H1 (cell line): ENCODE data around the gene STEAP3. TPM values are rescaled to one million over a fixed set of nuclear protein-coding genes. Genes with fewer than 3 reads are reported as not detected.

ENCODE experiments used
- CTCF ChIA-PET: fragments of 300-600 bp; sonication (Branson Sonifier 250); formaldehyde crosslinking; loops from one replicate; lab custom pipeline; 2021; ENCODE audit not compliant: partially characterized antibody; lab: Charles Lee
- POLR2A ChIA-PET: fragments of 300-600 bp; sonication (Branson Sonifier 250); formaldehyde crosslinking; loops from one replicate; lab custom pipeline; 2021; ENCODE audit warnings: inconsistent platforms; ENCODE audit not compliant: partially characterized antibody; lab: Charles Lee
- DNase-seq, 2 experiments: peaks; one replicate each; pipeline versions ENCODE4 v3.0.0 to v3.0.0-alpha.2; 2010 to 2022; ENCODE audit warnings: low spot score in 2 of 2, low read depth in 1 of 2, mixed read lengths in 1 of 2
- FAIRE-seq: peaks from 2 replicates; lab custom pipeline; 2011; peaks lifted over from hg19 to GRCh38; lab: Jason Lieb, UNC
- H2AFZ ChIP-seq: 2 replicates; pipeline ENCODE4 v1.8.1; 2012; ENCODE audit warnings: low read length, inconsistent platforms
- H2AK5ac ChIP-seq: 2 replicates; pipeline ENCODE4 v1.6.1; 2013; ENCODE audit warnings: low read depth, low read length
- H2BK120ac ChIP-seq: replicated peaks from 2 replicates; pipeline ENCODE3; 2013; ENCODE audit warnings: low read depth, low read length, inconsistent platforms
- H2BK12ac ChIP-seq: 2 replicates; pipeline ENCODE4 v1.6.1; 2013; ENCODE audit warnings: low read depth, low read length
- H2BK15ac ChIP-seq: 2 replicates; pipeline ENCODE4 v1.6.1; 2013; ENCODE audit warnings: low read length
- H2BK20ac ChIP-seq: 2 replicates; pipeline ENCODE4 v1.6.1; 2013; ENCODE audit warnings: low read length
- H2BK5ac ChIP-seq: 2 replicates; pipeline ENCODE4 v1.6.1; 2013; ENCODE audit warnings: low read depth, low read length
- H3K14ac ChIP-seq: 2 replicates; pipeline ENCODE4 v1.6.1; 2013; ENCODE audit warnings: inconsistent platforms; ENCODE audit not compliant: insufficient read length
- H3K18ac ChIP-seq: 2 replicates; pipeline ENCODE4 v1.6.1; 2013; ENCODE audit warnings: low read length; ENCODE audit errors: extremely low read depth
- H3K23ac ChIP-seq: 2 replicates; pipeline ENCODE4 v1.6.1; 2013; ENCODE audit warnings: inconsistent platforms; ENCODE audit not compliant: insufficient read length
- H3K23me2 ChIP-seq: 2 replicates; pipeline ENCODE4 v1.6.1; 2013; ENCODE audit warnings: low read depth, low read length
- H3K27ac ChIP-seq: 2 replicates; pipeline ENCODE4 v1.6.1; 2011; ENCODE audit warnings: low read depth, low read length, inconsistent platforms
- H3K27me3 ChIP-seq, 4 experiments: replicated peaks in 1 of 4; 1 replicate in 1 of 4; 2 replicates in 3 of 4; pipeline versions ENCODE4 v1.6.1 to v1.8.1; 2011 to 2013; ENCODE audit warnings: low read length in 3 of 4, mild to moderate bottlenecking in 3 of 4, inconsistent platforms in 2 of 4, mixed read lengths in 2 of 4, moderate library complexity in 1 of 4; ENCODE audit not compliant: control insufficient read depth in 3 of 4, insufficient read depth in 3 of 4; ENCODE audit errors: extremely low read depth in 1 of 4
- H3K36me3 ChIP-seq, 4 experiments: 2 replicates each; pipeline versions ENCODE4 v1.6.1 to v1.8.1; 2011 to 2013; ENCODE audit warnings: mild to moderate bottlenecking in 4 of 4, low read length in 3 of 4, moderate library complexity in 2 of 4, control low read depth in 1 of 4, inconsistent platforms in 1 of 4; ENCODE audit not compliant: insufficient read depth in 4 of 4, control insufficient read depth in 2 of 4
- H3K4ac ChIP-seq: replicated peaks from 2 replicates; pipeline ENCODE3; 2013; ENCODE audit warnings: low read length, low read depth, mixed read lengths, inconsistent platforms; ENCODE audit not compliant: insufficient read length
- H3K4me1 ChIP-seq, 4 experiments: replicated peaks in 1 of 4; 1 replicate in 1 of 4; 2 replicates in 3 of 4; pipeline versions ENCODE4 v1.6.1 to v1.8.1; 2011 to 2013; ENCODE audit warnings: low read length in 3 of 4, inconsistent platforms in 2 of 4, mixed read lengths in 1 of 4; ENCODE audit not compliant: insufficient read depth in 4 of 4, control insufficient read depth in 3 of 4
- H3K4me2 ChIP-seq, 2 experiments: 2 replicates each; pipeline versions ENCODE4 v1.6.1 to v1.8.1; 2011 to 2013; ENCODE audit warnings: low read depth in 2 of 2, low read length in 2 of 2, control low read depth in 1 of 2, inconsistent platforms in 1 of 2, mild to moderate bottlenecking in 1 of 2; ENCODE audit not compliant: insufficient read depth in 1 of 2
- H3K4me3 ChIP-seq, 4 experiments: fragments of 200-600, 300-600 bp in 1 of 4; sonication (generic), shearing (Covaris generic), sonication (Bioruptor Twin) in 1 of 4; 2 replicates each; pipeline versions ENCODE4 v1.5.1 to v1.8.1; 2011 to 2016; ENCODE audit warnings: low read length in 4 of 4, low read depth in 3 of 4, control low read depth in 2 of 4, inconsistent platforms in 2 of 4, mild to moderate bottlenecking in 2 of 4, mixed read lengths in 1 of 4, moderate library complexity in 1 of 4; ENCODE audit not compliant: insufficient read depth in 2 of 4; ENCODE audit errors: extremely low read depth in 1 of 4
- H3K56ac ChIP-seq: replicated peaks from 2 replicates; pipeline ENCODE3; 2013; ENCODE audit warnings: low read depth, mild to moderate bottlenecking, mixed read lengths, low read length, inconsistent platforms; ENCODE audit not compliant: insufficient read length
- H3K79me1 ChIP-seq: 2 replicates; pipeline ENCODE4 v1.6.1; 2013; ENCODE audit warnings: low read depth, low read length, control low read depth
- H3K79me2 ChIP-seq, 2 experiments: 2 replicates each; pipeline versions ENCODE4 v1.6.1 to v1.8.1; 2012 to 2013; ENCODE audit warnings: low read length in 2 of 2, mild to moderate bottlenecking in 2 of 2, inconsistent platforms in 1 of 2; ENCODE audit not compliant: insufficient read depth in 2 of 2, control insufficient read depth in 1 of 2
- H3K9ac ChIP-seq, 4 experiments: replicated peaks in 1 of 4; 1 replicate in 1 of 4; 2 replicates in 3 of 4; pipeline versions ENCODE4 v1.6.1 to v1.8.1; 2011 to 2013; ENCODE audit warnings: low read depth in 3 of 4, low read length in 3 of 4, control low read depth in 2 of 4, mild to moderate bottlenecking in 2 of 4, moderate library complexity in 2 of 4, inconsistent platforms in 1 of 4; ENCODE audit errors: extremely low read depth in 1 of 4
- H3K9me3 ChIP-seq, 2 experiments: 2 replicates each; pipeline versions ENCODE4 v1.6.1 to v1.8.1; 2012 to 2013; ENCODE audit warnings: mild to moderate bottlenecking in 2 of 2, moderate library complexity in 2 of 2, control low read depth in 1 of 2, inconsistent platforms in 1 of 2, low read depth in 1 of 2, low read length in 1 of 2, mixed read lengths in 1 of 2; ENCODE audit not compliant: insufficient read depth in 2 of 2
- H4K20me1 ChIP-seq, 2 experiments: replicated peaks in 1 of 2; 2 replicates each; pipeline versions ENCODE3 to v1.8.1; 2011 to 2013; ENCODE audit warnings: inconsistent platforms in 2 of 2, low read length in 2 of 2, mild to moderate bottlenecking in 1 of 2; ENCODE audit not compliant: insufficient read depth in 2 of 2, control insufficient read depth in 1 of 2
- H4K5ac ChIP-seq: 2 replicates; pipeline ENCODE4 v1.6.1; 2013; ENCODE audit warnings: low read length, low read depth, mixed read lengths, inconsistent platforms; ENCODE audit not compliant: insufficient read length
- H4K8ac ChIP-seq: 2 replicates; pipeline ENCODE4 v1.8.0; 2013; ENCODE audit warnings: mild to moderate bottlenecking, moderate library complexity, low read length, inconsistent platforms; ENCODE audit not compliant: insufficient read depth; ENCODE audit errors: extremely low read depth
- H4K91ac ChIP-seq: replicated peaks from 2 replicates; pipeline ENCODE3; 2013; ENCODE audit warnings: low read length, mixed read lengths, inconsistent platforms; ENCODE audit not compliant: insufficient read length
- BCL11A ChIP-seq, 2 experiments: IDR thresholded peaks; one replicate each; pipeline ENCODE4 v1.6.1; 2011; ENCODE audit warnings: low read depth in 2 of 2, low read length in 2 of 2, mild to moderate bottlenecking in 2 of 2
- CBX5 ChIP-seq: fragments of 300-800, 300-1000 bp; sonication (generic); IDR thresholded peaks from 2 replicates; pipeline ENCODE4 v1.7.1; 2016; ENCODE audit warnings: antibody characterized with exemption, low read length, low read depth
- CBX8 ChIP-seq: fragments of 300-800, 300-1000 bp; sonication (generic); IDR thresholded peaks from 2 replicates; pipeline ENCODE4 v1.7.1; 2016; ENCODE audit warnings: low read depth, low read length, borderline replicate concordance
- CEBPB ChIP-seq: IDR thresholded peaks from 2 replicates; pipeline ENCODE4 v1.6.1; 2012; ENCODE audit warnings: low read depth, low read length
- CREB1 ChIP-seq: IDR thresholded peaks from 2 replicates; pipeline ENCODE4 v1.6.1; 2012; ENCODE audit warnings: inconsistent platforms
- EGR1 ChIP-seq: IDR thresholded peaks from 2 replicates; pipeline ENCODE4 v1.6.1; 2011; ENCODE audit warnings: low read depth, low read length, borderline replicate concordance
- JUN ChIP-seq: IDR thresholded peaks from 2 replicates; pipeline ENCODE4 v1.6.1; 2011; ENCODE audit warnings: low read depth, mild to moderate bottlenecking, improper control_type of control experiment, low read length
- POLR2A ChIP-seq, 2 experiments: IDR thresholded peaks; 1 replicate in 1 of 2; 2 replicates in 1 of 2; pipeline ENCODE4 v1.6.1; 2011; ENCODE audit warnings: low read depth in 2 of 2, low read length in 2 of 2, mild to moderate bottlenecking in 2 of 2; ENCODE audit errors: control extremely low read depth in 1 of 2
- RFX5 ChIP-seq: IDR thresholded peaks from 2 replicates; pipeline ENCODE4 v1.6.1; 2011; ENCODE audit warnings: low read depth, low read length, improper control_type of control experiment, borderline replicate concordance
- SIN3A ChIP-seq, 2 experiments: IDR thresholded peaks in 1 of 2; conservative IDR thresholded peaks in 1 of 2; 2 replicates each; pipeline ENCODE4 v1.6.1; 2011 to 2012; ENCODE audit warnings: low read length in 2 of 2, improper control_type of control experiment in 1 of 2, low read depth in 1 of 2, mild to moderate bottlenecking in 1 of 2
- SRF ChIP-seq: IDR thresholded peaks from 2 replicates; pipeline ENCODE4 v1.6.1; 2011; ENCODE audit warnings: mild to moderate bottlenecking, low read depth, low read length, moderate library complexity
- SUZ12 ChIP-seq: fragments of 200-600 bp; sonication (generic); IDR thresholded peaks from 2 replicates; pipeline ENCODE4 v1.6.1; 2012; ENCODE audit warnings: mild to moderate bottlenecking, inconsistent platforms, low read length, moderate library complexity, mixed read lengths
- whole genome bisulfite sequencing, 2 experiments: shearing (Covaris generic) in 1 of 2; methylation state at CpG; one replicate each; pipeline versions ENCODE4 v1.1.6 to v1.1.7; 2013 to 2015; ENCODE audit warnings: low lambda C conversion rate in 2 of 2, mixed read lengths in 2 of 2, inconsistent platforms in 1 of 2, low coverage in 1 of 2, missing lambda C conversion rate in 1 of 2; ENCODE audit not compliant: insufficient replicate concordance in 2 of 2, insufficient coverage in 1 of 2, insufficient read length in 1 of 2; ENCODE audit errors: extremely low coverage in 1 of 2, missing lambda C conversion rate in 1 of 2; 5-methylcytosine and 5-hydroxymethylcytosine counted together
- polyA plus RNA-seq, 7 experiments: library from polyadenylated mRNA; depleted of rRNA in 3 of 7; stranded (reverse) in 5 of 7; unstranded in 2 of 7; fragments of >200 nt in 5 of 7; fragments of 200-250 nt in 2 of 7; gene quantifications; 1 replicate in 5 of 7; 2 replicates in 1 of 7; 4 replicates in 1 of 7; pipeline versions ENCODE4 v1.2.1 to v1.2.3, GENCODE V29; 2011 to 2013; ENCODE audit warnings: missing spikeins in 2 of 7, mixed read lengths in 2 of 7
- total RNA-seq: library from RNA; stranded (reverse); fragmentation: NEBNext Ultra II Directional; extraction: Animal tissue kit (Norgen Biotek cat#: 25700); gene quantifications from 2 replicates; pipeline ENCODE4 v1.2.1, GENCODE V29; 2021

Gene STEAP3
- total and polyA plus RNA-seq, 2 of the 8 experiments (the other 6 are each of a cell fraction or from before 2014, with no cell fraction given), result 21.7 to 27.9 TPM

DNA sequence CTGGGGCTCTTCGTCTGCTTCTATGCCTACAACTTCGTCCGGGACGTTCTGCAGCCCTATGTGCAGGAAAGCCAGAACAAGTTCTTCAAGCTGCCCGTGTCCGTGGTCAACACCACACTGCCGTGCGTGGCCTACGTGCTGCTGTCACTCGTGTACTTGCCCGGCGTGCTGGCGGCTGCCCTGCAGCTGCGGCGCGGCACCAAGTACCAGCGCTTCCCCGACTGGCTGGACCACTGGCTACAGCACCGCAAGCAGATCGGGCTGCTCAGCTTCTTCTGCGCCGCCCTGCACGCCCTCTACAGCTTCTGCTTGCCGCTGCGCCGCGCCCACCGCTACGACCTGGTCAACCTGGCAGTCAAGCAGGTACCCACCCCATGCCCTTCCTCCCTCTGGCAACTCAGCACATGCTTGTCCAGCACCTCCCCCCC, 24.2 kb downstream of the STEAP3 start:
- H3K23ac ChIP-seq, result no peak overlapping the region
- POLR2A ChIA-PET, result interaction anchor here (0.6 kb wide), 1 partner anchor 232 kb away, joined by 3 read pairs; no protein-coding TSS in a partner anchor
- no peaks in the 10 kb centered on the region for H3K9me3 ChIP-seq
- no peak overlapping the region for H3K18ac ChIP-seq
- no peak overlapping the region for H3K4me3 ChIP-seq
- no peak overlapping the region for H2BK15ac ChIP-seq
- no peak overlapping the region for H3K4ac ChIP-seq
- no peak for DNase-seq
- H3K4me2 ChIP-seq, result no peak overlapping the region
- no peak for FAIRE-seq
- H3K23me2 ChIP-seq, result no peaks in the 10 kb centered on the region
- H2BK5ac ChIP-seq, result no peak overlapping the region
- H3K14ac ChIP-seq, result no peak overlapping the region
- no peak overlapping the region for H2AK5ac ChIP-seq
- H3K56ac ChIP-seq, result no peak overlapping the region
- peaks cover 0 to 2% (median 0%) of the 10 kb centered on the region in 4 experiments; a peak in 2 of 7 replicates for H3K4me1 ChIP-seq
- H3K27ac ChIP-seq, result no peak overlapping the region
- H2BK12ac ChIP-seq, result no peak overlapping the region
- TF ChIP-seq POLR2A (IDR thresholded peaks at IDR 0.05; ENCODE audit: control extremely low read depth in 1 of 2, low read depth in 2 of 2, low read length in 2 of 2), result no peak
- no peak for TF ChIP-seq CBX8
- TF ChIP-seq CREB1, result no peak
- TF ChIP-seq SIN3A (conservative IDR thresholded peaks at IDR 0.05 in 1 of 2, IDR thresholded peaks at IDR 0.05 in 1 of 2; ENCODE audit: low read depth in 1 of 2, low read length in 2 of 2), result no peak
- TF ChIP-seq JUN, result no peak
- TF ChIP-seq BCL11A (IDR thresholded peaks at IDR 0.05; ENCODE audit: low read depth in 2 of 2, low read length in 2 of 2), result no peak
- TF ChIP-seq RFX5, result no peak
- no peak for TF ChIP-seq CBX5
- TF ChIP-seq CEBPB, result no peak
- TF ChIP-seq SUZ12, result no peak
- TF ChIP-seq EGR1, result no peak
- TF ChIP-seq SRF, result no peak
- peaks cover 2 to 9% of the 10 kb centered on the region in 2 experiments for H4K20me1 ChIP-seq
- H4K8ac ChIP-seq, result no peak overlapping the region
- no peaks in the 10 kb centered on the region for H3K27me3 ChIP-seq
- no peaks in the 10 kb centered on the region for H3K79me2 ChIP-seq
- H4K5ac ChIP-seq, result no peak overlapping the region
- H3K36me3 ChIP-seq, result peaks cover 0 to 6% (median 2%) of the 10 kb centered on the region in 4 experiments; a peak in 3 of 8 replicates
- CTCF ChIA-PET, result interaction anchor here (0.9 to 5.9 kb wide), 9 partner anchors 11 to 85 kb away, joined by 3 to 57 read pairs (median 4); no protein-coding TSS in a partner anchor
- WGBS, 2 experiments, result 89% methylated on average over 29 of the region's 29 CpGs; no CpG with 5 or more reads in 1 of the 2 experiments
- no peak overlapping the region for H2BK120ac ChIP-seq
- no peak overlapping the region for H3K9ac ChIP-seq
- no peak overlapping the region for H2AFZ ChIP-seq
- no peak overlapping the region for H4K91ac ChIP-seq
- no peak overlapping the region for H2BK20ac ChIP-seq
- H3K79me1 ChIP-seq, result no peaks in the 10 kb centered on the region
